Omental fat pad (tissue), 4 donors: Measurements from ENCODE around the gene GPR62. TPM values are rescaled to one million over a fixed set of nuclear protein-coding genes. Genes with fewer than 3 reads are reported as not detected.
A peak's percentile ranks its signal among the peaks of the same experiment; 100 is the strongest.

Experiments used
- ATAC-seq: fragments of 150-250 bp; one replicate; pipeline ENCODE4 v1.9.1; 2016; ENCODE audit warnings: mild to moderate bottlenecking, moderate library complexity; ENCODE audit not compliant: low FRiP score
- DNase-seq: peaks from one replicate; pipeline ENCODE4 v3.0.0-alpha.2; 2019; ENCODE audit warnings: low spot score
- total RNA-seq, 4 donors: library from RNA; depleted of rRNA; stranded (reverse); fragments of >200 nt; gene quantifications; one replicate each; pipeline ENCODE4 v1.1.0, GENCODE V29; 2016
- TF ChIP-seq, protein P1 (sequence below), 3 donors: fragments of 450-650 bp; IDR thresholded peaks; one replicate each; pipeline ENCODE4 v1.5.1; 2016 to 2017; ENCODE audit warnings: antibody characterized with exemption in 3 of 3, mild to moderate bottlenecking in 3 of 3, moderate library complexity in 2 of 3

GPR62 gene
- total RNA-seq, 4 donors from 2014 or later: 0.19 to 0.37 (median 0.24) TPM; not detected in 1

DNA sequence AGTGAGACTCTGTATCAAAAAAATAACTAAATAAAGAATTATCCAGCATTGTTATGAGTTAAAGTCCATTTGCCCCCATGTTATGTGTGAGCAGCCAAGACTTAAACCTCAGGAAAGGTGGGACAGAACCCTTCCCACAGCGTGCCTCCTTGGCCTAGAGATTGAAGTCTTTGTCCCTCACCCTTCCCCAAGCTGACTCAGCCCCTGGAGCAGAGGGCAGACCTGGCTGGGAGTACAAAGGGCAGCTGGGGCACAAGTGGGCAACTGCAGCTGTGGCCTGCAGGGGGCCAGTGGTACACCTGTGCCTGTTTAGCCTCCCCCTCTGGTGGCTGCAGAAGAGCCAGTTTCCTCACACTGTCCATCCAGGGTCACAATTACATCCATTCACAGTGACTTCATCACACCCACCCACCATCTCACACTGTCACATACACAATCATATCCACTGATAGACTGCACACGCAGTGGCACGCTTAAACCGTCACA is 27.2 kb downstream of the GPR62 start:
- peak; percentile 11 for ATAC-seq
- TF ChIP-seq, protein P1, sequence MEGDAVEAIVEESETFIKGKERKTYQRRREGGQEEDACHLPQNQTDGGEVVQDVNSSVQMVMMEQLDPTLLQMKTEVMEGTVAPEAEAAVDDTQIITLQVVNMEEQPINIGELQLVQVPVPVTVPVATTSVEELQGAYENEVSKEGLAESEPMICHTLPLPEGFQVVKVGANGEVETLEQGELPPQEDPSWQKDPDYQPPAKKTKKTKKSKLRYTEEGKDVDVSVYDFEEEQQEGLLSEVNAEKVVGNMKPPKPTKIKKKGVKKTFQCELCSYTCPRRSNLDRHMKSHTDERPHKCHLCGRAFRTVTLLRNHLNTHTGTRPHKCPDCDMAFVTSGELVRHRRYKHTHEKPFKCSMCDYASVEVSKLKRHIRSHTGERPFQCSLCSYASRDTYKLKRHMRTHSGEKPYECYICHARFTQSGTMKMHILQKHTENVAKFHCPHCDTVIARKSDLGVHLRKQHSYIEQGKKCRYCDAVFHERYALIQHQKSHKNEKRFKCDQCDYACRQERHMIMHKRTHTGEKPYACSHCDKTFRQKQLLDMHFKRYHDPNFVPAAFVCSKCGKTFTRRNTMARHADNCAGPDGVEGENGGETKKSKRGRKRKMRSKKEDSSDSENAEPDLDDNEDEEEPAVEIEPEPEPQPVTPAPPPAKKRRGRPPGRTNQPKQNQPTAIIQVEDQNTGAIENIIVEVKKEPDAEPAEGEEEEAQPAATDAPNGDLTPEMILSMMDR (IDR thresholded peaks at IDR 0.05): peak in 1 of 3 donors; percentile 4
- DNase-seq: no peak

DNA sequence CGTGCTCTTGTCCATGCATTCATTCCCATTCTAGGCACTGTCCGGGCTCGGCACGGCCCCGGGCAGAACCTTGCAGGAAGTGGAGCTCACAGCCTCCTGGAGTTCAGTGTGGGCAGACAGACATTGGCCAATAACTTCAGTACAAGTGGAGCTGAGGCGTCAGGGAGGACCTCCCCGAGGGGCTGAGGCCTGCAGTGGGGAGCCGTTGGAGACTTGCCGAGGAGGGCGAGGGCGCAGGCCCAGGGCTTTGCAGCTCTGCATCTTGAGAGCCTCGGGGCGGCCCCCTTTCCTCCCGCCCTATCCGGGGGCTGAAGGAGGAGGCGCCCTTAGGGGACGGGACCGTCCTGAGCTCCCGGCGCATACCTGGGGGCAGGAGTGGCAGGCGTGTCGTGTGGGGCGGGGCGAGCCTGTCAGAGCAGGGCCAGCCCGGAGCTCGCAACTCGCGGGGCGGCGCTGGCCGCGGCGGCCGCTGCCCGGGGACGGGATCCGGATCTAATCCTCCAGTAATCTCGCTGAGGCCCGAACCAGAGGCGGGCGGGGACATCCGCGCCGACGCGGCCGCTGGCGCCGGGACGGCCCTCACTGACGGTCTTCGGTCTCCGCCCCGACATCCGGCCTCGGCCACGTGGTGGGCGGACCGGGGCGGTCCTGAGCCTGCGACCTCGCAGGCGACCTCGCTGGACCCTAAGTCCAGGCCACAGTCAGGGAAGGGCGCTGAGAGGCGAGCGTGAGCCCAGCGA is 27.8 kb downstream of the GPR62 start, which contains the start of gene ACY1:
Gene ACY1, plus strand, starts transcription at position 698 of the 740 bp plus-strand sequence. CDS start 530 bp downstream, outside the sequence.
- DNase-seq (peak; percentile 41), ATAC-seq (peak; percentile 83)
- TF ChIP-seq, protein P1 (IDR thresholded peaks at IDR 0.05): no peak

DNA sequence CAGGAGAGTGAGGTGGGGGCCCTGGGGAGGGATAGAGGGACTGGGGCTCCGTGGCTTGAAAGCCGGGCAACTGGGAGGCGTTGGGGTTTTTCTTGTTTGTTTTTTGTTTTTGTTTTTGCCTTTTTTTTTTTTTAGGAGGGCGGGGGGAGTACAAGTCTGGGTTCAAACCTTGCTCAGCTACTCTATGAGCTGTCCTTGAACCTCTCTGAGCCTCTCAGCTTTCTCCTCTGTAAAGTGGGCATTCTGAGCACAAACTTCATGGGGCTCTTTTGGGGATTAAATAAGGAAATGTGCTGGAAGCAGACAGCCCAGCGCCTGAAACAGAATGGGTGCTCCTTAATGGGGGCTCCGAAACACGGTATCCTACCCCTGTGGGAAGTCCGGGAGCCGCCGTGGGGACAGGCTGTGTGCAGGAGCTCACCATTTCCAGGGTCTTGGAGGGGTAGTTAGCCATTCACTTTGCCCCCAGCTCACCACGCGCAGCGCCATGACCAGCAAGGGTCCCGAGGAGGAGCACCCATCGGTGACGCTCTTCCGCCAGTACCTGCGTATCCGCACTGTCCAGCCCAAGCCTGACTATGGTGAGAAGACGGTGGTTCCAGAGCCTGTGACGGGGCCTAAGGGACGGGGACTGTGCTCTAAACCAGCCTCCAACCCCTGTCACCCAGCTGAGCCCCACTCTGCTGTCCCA is 28.5 kb downstream of the GPR62 start:
- DNase-seq (no peak), ATAC-seq (no peak)
- TF ChIP-seq, protein P1 (IDR thresholded peaks at IDR 0.05): no peak

DNA sequence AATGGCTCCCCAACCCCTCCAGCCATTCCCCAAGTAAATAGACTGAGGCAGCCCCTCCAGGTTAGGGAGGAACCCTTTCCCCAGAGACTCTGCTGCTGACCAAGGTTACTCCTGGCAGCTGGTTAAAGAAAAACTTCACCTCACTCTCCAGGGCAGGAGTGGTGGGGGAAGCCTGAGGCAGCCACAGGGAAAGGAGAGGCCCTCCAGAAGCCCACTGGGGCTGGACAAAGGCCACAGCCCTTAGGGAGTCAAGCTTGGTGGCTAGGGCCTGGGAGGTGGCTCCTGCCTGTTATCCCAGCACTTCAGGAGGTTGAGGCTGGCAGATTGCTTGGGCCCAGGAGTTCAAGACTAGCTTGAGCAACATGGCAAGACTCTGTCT is 29.1 kb downstream of the GPR62 start:
- no peak for DNase-seq
- TF ChIP-seq, protein P1 (IDR thresholded peaks at IDR 0.05): no peak
- no peak for ATAC-seq

DNA sequence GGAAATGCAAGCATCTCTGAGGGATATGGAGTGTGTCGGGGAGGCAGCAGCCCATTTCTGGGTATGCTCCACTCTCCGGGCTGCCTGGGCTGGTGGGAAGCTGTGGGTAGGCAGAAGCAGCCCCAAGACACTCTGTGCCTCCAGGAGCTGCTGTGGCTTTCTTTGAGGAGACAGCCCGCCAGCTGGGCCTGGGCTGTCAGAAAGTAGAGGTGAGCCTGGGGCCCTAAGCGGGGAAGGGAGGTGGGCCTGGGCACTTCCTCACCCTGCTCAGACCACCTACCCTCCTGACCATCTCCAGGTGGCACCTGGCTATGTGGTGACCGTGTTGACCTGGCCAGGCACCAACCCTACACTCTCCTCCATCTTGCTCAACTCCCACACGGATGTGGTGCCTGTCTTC is 29.9 kb downstream of the GPR62 start:
- no peak for DNase-seq
- ATAC-seq: no peak
- TF ChIP-seq, protein P1 (IDR thresholded peaks at IDR 0.05): no peak

DNA sequence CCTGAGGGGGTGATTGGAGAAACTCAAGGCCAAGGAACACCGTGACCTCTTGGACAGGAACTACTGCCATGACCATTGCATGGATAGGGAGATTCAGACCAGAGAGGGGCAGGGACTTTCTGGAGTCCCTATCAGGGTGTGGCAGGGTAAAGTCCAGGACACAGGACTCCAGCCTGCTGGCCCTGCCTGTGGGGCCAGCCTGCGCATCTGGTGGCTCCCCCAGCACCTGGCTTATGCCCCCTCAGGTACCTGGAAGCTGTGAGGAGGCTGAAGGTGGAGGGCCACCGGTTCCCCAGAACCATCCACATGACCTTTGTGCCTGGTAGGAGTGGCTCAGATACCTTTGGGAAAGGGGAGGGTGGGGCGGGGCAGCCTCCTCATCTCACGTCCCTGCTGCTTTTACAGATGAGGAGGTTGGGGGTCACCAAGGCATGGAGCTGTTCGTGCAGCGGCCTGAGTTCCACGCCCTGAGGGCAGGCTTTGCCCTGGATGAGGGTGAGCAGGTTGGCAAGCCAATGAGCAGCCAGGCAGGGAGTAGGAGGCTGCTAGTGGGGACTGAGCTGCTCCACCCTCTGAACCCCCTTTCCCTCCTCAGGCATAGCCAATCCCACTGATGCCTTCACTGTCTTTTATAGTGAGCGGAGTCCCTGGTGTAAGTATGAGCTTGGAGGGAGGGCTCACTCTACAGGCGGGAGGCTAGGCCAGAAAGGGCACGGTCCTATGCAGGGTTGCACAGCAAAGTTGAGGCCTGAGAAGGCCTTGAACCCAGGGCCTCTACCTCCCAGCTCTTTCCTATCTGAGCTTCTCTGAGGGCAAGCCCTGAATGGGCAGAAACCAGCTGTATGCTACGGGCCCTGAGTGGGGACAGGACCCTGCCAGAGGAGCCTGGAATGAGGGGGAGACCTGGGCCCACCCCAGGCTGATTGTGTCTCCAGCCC is 31.1 kb downstream of the GPR62 start:
- TF ChIP-seq, protein P1 (IDR thresholded peaks at IDR 0.05): no peak
- ATAC-seq: no peak
- no peak for DNase-seq
